ENCODE data around the gene TECPR1.
"Not testable (repeated sequence)": the region's sequence is repeated elsewhere in the genome, so short reads cannot be mapped to it uniquely, and the experiment has no call there.

TECPR1 gene

GRCh38 chr7:98228801-98229200 lies 23.2 kb downstream of the TECPR1 start:
- no peak for DNase-seq (ENCODE audit: low spot score)

GRCh38 chr7:98227939-98228338 lies 24.1 kb downstream of the TECPR1 start:
- DNase-seq (ENCODE audit: low spot score): no peak

- no peak for DNase-seq (ENCODE audit: low spot score)
These were observed 26.0 kb downstream of the TECPR1 start for GRCh38 chr7:98225913-98226614.

- DNase-seq (ENCODE audit: low spot score): no peak
These were observed 27.3 kb downstream of the TECPR1 start for GRCh38 chr7:98224701-98225181.

- no peak for DNase-seq (ENCODE audit: low spot score)
These were observed 27.9 kb downstream of the TECPR1 start for GRCh38 chr7:98223898-98224700.

GRCh38 chr7:98223351-98223897 lies 28.6 kb downstream of the TECPR1 start:
- no peak for DNase-seq (ENCODE audit: low spot score)

- DNase-seq (ENCODE audit: low spot score): no peak
These were observed 29.4 kb downstream of the TECPR1 start for GRCh38 chr7:98222533-98223195.

GRCh38 chr7:98221611-98222532 lies 30.2 kb downstream of the TECPR1 start:
- no peak for DNase-seq (ENCODE audit: low spot score)

GRCh38 chr7:98219382-98219781 lies 32.6 kb downstream of the TECPR1 start:
- not testable (repeated sequence) for DNase-seq (ENCODE audit: low spot score)

GRCh38 chr7:98217623-98218582 lies 34.1 kb downstream of the TECPR1 start:
- no peak for DNase-seq (ENCODE audit: low spot score)

- DNase-seq (ENCODE audit: low spot score): no peak
These were observed 35.0 kb downstream of the TECPR1 start for GRCh38 chr7:98216941-98217622.

GRCh38 chr7:98215561-98216495 lies 36.2 kb downstream of the TECPR1 start:
- no peak for DNase-seq (ENCODE audit: low spot score)

- DNase-seq (ENCODE audit: low spot score): no peak
These were observed 37.2 kb downstream of the TECPR1 start for GRCh38 chr7:98214811-98215321.

- DNase-seq (ENCODE audit: low spot score): no peak
These were observed 37.9 kb downstream of the TECPR1 start for GRCh38 chr7:98213888-98214810.

- no peak for DNase-seq (ENCODE audit: low spot score)
These were observed 38.6 kb downstream of the TECPR1 start for GRCh38 chr7:98213296-98213887.

- DNase-seq (ENCODE audit: low spot score): no peak
These were observed 39.4 kb downstream of the TECPR1 start for GRCh38 chr7:98212532-98213041.

All from RKO (cell line).